KOPT-K1 (cell line): Measurements from ENCODE around the gene MYLK2.
"Not testable (repeated sequence)": the region's sequence is repeated elsewhere in the genome, so short reads cannot be mapped to it uniquely, and the experiment has no call there.

Experiments
- H3K27ac ChIP-seq: fragments of 200-600 bp; sonication (generic); 2 replicates; pipeline ENCODE4 v1.5.1; 2016; ENCODE audit warnings: antibody characterized with exemption, mild to moderate bottlenecking, low read depth, low read length; ENCODE audit not compliant: poor library complexity, severe bottlenecking
- H3K36me3 ChIP-seq: fragments of 200-600 bp; sonication (generic); 2 replicates; pipeline ENCODE4 v1.5.1; 2017; ENCODE audit warnings: antibody characterized with exemption, mild to moderate bottlenecking, low read length, moderate library complexity; ENCODE audit not compliant: insufficient read depth
- H3K9me3 ChIP-seq: fragments of 200-600 bp; sonication (generic); 2 replicates; pipeline ENCODE4 v1.5.1; 2017; ENCODE audit warnings: antibody characterized with exemption, low read length, mild to moderate bottlenecking; ENCODE audit not compliant: insufficient read depth, poor library complexity, severe bottlenecking

Gene MYLK2

DNA sequence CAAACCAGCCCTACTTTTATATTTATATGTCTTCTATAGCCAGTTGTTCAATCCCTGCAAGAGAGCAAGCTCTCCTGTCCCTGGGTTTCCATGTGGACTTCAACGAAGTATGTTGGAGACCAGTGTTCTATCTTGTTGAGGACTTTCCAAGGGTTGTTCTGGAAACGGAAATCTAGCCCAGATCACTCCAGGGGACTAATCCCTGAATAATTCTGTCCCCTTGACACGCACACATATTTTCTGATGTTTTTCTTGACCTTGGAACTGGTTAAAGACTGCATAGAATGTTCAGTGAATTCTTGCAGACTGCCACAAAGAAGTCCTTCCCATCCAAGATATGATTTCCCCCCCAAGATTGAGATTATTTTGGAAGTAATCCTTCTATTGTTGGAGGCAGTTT is 9.5 kb upstream of the MYLK2 start:
- Histone ChIP-seq H3K9me3 (no peaks in the 10 kb centered on the region), H3K36me3 (peaks cover 74% of the 10 kb centered on the region), H3K27ac (no peak overlapping the region)

DNA sequence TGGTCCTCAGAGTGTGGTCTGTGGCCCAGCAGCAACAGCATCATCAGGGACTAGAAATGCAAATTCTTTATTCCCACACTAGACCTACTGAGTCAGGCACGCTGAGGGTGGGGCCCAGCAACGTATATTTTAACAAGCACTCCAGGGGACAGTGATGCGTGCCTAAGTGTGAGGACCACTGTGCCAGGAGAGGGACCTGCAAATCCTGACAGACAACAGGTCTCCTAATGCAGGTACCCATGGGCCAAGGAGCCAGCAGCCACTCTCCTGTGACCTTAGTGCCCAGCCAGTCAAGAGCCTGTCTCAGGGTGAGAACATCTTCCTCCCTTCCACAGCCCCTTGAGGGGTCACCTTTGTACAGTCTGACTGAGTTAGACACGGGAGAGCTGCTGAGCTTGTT is 8.0 kb upstream of the MYLK2 start:
- Histone ChIP-seq H3K27ac (no peak overlapping the region), H3K9me3 (no peaks in the 10 kb centered on the region), H3K36me3 (peaks cover 59% of the 10 kb centered on the region)

DNA sequence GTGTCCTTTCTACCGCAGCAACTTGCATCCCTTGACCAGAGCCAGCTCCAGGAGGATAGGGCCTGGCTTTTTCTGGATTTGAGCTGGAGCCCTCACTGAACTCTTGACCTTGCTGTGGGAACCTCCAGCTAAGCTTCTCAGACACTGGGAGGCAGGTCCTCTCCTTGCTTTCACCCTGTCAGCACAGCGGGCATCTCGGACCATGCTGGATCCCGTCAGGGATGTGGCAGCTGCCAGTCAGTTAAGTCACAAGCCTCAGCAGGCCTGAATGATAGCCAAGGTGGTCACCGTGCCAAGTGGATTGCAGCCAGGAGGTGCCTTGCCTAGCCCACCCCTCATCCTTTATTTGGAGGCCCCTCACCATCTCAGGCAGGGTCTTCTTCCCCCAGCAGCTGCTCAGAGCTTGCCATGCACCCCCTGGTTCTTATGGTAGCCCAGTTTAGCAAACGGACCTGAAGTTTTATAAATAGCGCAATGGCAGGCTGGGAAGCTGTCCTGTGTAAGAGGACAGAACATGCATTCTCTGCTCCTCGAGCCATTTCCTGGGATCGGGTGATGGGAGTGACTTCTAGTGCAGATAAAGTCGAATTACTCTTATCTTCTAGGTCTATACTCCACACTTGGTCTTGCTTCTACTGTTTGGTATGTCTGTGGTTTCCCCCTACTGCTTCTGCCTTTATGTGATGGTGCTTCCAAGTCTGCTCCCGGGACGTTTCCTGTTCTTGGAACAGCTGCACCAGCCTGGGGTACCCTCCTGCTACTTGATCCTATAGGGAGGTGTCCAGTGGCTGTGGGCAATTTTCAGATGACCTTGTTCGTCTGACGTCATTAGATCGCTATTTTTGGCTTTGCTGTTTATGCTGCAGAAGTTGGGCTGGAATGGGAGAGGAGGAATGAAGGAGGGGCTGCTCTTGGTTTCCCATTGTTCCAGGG is 7.1 kb upstream of the MYLK2 start:
- H3K36me3 ChIP-seq, result peaks cover 50% of the 10 kb centered on the region
- H3K27ac ChIP-seq, result no peak overlapping the region
- no peaks in the 10 kb centered on the region for H3K9me3 ChIP-seq

DNA sequence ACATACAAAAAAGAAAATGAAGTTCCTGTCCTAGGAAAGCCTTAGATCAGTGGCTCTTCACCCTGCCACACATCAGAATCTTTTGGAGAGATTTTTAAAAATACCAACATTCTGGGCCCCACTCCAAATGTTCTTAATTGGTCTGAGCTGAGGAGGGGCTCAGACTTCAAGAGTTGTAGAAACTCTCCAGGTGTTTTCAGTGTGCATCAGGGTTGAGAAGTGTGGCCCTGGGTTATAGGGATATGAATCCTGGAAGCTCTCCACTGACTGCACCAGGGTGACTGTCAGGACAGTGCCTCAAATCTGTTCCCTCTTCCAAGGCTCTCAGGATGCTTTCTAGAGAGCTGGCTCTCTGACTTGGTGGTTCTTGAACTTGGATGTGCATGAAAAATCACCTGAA is 5.5 kb upstream of the MYLK2 start:
- Histone ChIP-seq H3K9me3 (no peaks in the 10 kb centered on the region), H3K36me3 (peaks cover 36% of the 10 kb centered on the region), H3K27ac (no peak overlapping the region)

DNA sequence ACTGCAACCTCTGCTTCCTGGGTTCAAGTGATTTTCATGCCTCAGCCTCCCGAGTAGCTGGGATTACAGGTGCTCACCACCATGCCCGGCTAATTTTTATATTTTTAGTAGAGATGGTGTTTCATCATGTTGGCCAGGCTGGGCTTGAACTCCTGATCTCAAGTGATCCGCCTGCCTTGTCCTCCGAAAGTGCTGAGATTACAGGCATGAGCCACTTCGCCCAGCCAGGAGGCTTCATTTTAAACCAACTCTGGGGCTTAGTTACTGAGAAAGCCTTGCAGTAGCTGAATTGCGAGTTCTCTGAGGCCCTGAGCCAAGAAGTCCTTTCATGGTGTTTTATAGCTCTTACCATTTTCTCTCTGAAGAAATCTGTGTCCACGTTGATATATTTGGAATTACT is 5.0 kb upstream of the MYLK2 start:
- H3K27ac ChIP-seq, result not testable (repeated sequence)
- peaks cover 33% of the 10 kb centered on the region for H3K36me3 ChIP-seq

DNA sequence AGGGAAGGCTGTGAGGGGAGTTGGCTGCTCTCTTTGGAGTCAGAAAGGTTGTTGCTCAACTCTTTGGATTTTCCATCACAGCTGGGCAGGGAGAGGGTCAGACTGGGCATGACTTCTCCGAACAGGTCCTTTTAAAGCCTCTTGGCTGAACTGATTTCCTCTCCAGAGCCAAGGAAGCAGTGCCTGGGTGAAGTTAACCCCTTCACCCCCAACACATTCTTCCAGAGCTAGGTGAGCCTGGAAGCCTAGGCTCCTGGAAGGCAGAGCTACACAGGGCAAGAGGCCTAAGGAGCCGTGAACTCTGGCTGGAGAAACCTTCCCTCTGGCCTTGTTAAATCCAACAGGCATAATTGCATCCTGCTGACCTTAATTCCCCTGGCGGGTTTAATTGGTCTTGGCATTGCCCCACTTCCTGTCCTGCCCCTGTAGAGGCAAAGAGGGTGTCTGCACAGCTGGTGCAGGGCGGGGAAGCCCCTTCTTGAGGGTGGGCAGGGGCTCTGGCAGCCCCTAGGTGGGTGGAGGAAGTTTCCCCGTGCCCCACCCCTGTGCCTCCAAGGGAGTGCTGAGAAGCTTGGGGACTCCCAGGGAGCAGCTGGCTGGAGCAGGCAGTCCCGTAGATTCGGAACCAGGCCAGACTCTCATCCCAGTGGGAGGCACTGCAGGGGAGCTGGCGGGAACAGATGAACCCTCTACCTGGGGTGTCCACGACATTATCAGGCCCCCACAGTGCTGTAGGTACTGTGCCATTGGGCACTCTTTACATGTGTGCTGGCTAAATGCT is 3.6 kb upstream of the MYLK2 start:
- Histone ChIP-seq H3K36me3 (peaks cover 22% of the 10 kb centered on the region), H3K27ac (no peak overlapping the region), H3K9me3 (no peaks in the 10 kb centered on the region)

More for the DNA sequence above, 5.0 kb upstream of the MYLK2 start:
- not testable (repeated sequence) for H3K9me3 ChIP-seq

DNA sequence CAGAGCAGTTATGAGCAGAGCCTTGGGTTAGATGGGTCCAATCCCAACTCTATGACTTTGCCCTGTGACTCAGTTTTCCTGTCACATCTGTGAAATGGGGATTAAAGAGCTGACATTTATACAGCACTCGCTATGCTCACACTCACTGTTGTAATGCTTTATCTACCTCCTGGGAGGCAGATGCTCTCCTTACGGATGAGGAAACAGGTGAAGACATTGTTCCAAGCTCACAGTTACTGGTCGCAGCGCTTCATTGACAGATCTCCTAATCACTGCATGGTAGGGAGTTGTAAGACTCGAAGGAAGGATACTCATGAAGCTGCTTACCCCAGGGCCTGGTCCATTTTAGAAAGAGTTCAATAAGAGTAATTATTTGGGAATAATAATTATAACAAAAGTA is 2.9 kb upstream of the MYLK2 start:
- Histone ChIP-seq H3K9me3 (no peaks in the 10 kb centered on the region), H3K36me3 (peaks cover 16% of the 10 kb centered on the region), H3K27ac (no peak overlapping the region)

DNA sequence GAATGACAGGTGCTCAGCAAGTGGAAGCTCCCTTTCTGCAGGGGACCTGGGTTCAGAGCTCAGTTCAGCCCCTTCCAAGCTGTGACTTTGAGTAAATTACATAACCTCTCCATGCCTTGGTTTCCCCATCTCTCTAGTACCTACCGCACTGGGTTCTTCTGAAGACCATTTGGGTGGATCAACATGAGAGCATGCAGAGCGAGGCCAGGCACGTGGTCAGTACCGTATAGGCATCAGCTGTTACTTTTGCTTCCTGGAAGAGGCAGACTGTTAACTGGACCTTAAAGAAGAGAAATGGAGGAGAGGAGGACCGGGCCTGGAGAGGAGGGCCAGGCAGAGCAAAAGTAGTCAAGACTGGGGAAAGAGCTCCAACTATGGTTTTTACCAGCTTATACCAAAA is 1.7 kb upstream of the MYLK2 start:
- Histone ChIP-seq H3K36me3 (peaks cover 4% of the 10 kb centered on the region; the same call in 1 of the 2 replicates), H3K27ac (no peak overlapping the region), H3K9me3 (no peaks in the 10 kb centered on the region)

DNA sequence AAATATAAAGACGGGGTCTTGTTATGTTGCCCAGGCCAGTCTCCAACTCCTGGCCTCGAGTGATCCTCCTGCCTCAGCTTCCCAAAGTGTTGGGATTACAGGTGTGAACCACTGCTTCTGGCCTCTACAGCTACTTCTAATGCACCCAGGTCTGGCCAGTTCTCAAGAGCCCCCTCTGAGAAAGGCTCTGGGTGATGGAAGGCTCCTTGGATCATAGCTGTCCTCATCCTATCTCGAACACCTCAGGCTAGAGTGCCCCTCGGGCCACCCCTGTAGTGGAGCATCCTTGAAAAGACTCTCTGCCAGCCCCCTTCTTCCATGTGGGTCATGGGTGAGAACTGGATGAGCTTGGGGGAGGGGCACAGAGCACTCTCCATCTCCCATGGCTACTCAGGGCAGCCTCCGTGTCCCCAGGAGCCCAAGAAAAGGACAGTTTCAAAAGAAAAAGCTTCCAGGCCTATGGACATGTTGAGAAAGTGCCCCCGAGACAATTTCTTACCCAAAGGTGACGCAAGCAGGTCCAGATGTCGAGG is 714 bp upstream of the MYLK2 start:
- no peaks in the 10 kb centered on the region for H3K9me3 ChIP-seq
- no peak overlapping the region for H3K27ac ChIP-seq
- H3K36me3 ChIP-seq, result no peaks in the 10 kb centered on the region

DNA sequence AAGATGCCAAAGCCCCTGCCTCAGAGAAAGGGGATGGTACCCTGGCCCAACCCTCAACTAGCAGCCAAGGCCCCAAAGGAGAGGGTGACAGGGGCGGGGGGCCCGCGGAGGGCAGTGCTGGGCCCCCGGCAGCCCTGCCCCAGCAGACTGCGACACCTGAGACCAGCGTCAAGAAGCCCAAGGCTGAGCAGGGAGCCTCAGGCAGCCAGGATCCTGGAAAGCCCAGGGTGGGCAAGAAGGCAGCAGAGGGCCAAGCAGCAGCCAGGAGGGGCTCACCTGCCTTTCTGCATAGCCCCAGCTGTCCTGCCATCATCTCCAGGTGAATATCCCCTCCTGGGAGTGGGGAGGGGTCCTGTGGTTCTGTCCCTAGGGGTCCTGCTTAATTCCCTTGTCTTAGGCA is 1.1 kb downstream of the MYLK2 start:
- no peak overlapping the region for H3K27ac ChIP-seq
- no peaks in the 10 kb centered on the region for H3K9me3 ChIP-seq
- H3K36me3 ChIP-seq, result no peaks in the 10 kb centered on the region

DNA sequence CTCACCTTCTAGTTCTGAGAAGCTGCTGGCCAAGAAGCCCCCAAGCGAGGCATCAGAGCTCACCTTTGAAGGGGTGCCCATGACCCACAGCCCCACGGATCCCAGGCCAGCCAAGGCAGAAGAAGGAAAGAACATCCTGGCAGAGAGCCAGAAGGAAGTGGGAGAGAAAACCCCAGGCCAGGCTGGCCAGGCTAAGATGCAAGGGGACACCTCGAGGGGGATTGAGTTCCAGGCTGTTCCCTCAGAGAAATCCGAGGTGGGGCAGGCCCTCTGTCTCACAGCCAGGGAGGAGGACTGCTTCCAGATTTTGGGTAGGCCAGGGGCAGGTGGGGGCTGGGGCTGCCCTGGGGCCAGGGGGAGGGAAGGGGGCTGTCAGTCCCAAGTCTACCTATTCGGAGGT is 2.3 kb downstream of the MYLK2 start:
- Histone ChIP-seq H3K27ac (no peak overlapping the region), H3K36me3 (no peaks in the 10 kb centered on the region), H3K9me3 (no peaks in the 10 kb centered on the region)

DNA sequence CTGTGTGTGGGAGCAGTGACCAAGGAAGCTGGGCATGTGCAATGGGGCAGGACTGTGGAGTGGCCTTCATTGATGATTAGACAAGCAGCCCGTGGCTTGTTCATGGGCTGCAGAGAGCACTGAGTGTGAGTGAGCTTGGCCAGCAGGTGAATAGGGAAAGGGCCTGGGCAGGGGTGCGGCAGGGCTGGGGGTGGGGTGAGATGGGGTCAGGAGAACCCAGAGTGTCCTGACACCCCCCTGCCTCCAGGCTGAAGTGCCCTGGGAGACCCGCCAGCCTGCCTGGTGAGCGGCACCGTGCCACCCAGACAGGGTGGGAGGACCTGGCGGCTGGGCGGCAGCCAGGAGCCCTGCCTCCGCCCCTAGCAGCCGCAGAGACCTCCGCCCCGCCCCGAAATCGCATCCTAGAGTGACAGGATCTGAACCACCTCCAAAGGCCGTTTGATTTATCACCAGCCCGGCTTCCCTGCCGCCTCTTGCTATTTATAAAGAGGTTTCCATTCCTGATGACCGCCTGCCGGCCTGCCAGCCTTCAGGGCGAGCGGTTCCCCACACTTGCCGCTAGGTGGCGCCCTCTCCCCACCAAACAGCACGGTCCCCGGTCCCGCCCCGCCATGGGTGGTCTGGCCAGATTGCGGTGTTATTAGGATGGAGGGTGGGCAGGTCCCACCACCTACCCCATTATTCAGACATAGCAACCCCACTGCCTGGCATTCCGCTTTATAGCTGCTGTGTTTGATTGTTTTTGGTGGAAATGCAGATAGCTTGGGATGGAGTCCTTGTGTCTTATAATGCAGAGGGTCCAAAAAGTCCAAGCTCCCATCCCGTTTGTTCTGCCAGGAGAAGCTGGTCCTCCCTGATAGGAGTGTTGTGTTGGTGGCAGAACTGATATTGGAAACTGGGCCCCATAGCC is 3.5 kb downstream of the MYLK2 start:
- Histone ChIP-seq H3K27ac (no peak overlapping the region), H3K36me3 (no peaks in the 10 kb centered on the region), H3K9me3 (no peaks in the 10 kb centered on the region)

DNA sequence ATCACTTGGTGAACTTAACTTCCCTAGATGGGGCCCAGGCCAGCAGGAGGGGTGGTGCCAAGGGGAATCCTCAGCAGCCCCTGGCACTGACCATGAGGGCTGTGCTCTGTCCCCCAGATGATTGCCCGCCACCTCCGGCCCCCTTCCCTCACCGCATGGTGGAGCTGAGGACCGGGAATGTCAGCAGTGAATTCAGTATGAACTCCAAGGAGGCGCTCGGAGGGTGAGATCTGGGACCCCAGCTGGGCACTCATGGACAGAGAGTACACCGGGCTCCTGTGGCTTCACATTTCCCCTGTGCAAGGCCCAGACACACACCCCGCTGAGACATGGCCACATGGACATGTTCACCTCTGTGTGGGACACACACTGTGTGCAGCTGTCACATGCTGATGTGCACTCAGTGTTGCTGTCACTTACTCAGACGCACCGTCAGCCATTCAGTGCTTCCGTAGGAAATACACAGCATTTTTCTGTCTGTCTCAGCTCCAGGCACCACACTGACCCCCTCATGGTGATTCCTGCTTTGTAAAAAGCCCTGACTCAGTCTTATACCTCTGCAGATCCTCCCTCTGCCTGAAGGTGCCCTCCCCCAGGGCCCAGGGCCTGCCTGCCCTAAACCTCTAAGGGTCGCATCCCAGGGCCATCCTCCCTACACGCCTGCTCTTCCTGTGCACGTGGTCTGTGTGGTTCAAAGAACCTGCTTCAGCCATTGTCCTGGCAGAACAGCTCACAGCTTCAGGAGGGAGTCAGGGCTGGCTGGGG is 4.4 kb downstream of the MYLK2 start:
- no peak overlapping the region for H3K27ac ChIP-seq
- H3K9me3 ChIP-seq, result no peaks in the 10 kb centered on the region
- H3K36me3 ChIP-seq, result no peaks in the 10 kb centered on the region

DNA sequence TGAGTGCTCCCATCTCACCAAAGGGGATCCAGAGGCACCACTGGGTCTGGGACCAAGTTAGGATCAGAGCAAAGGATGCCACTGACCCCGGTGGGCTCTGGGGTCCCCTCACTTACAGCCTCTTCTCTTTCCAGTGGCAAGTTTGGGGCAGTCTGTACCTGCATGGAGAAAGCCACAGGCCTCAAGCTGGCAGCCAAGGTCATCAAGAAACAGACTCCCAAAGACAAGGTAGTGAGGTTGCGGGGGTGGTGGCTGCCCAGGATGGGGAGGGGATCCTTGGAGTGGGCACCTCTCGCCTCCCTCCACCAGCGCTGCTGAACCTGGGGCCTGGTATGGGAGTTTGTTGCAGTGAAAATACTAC is 4.9 kb downstream of the MYLK2 start:
- Histone ChIP-seq H3K9me3 (no peaks in the 10 kb centered on the region), H3K36me3 (no peaks in the 10 kb centered on the region), H3K27ac (no peak overlapping the region)
